Renal cortex interstitium (tissue), 15 donors: ENCODE data around the gene SPRR1A. TPM values are rescaled to one million over a fixed set of nuclear protein-coding genes. Genes with fewer than 3 reads are reported as not detected.

ENCODE experiments used
- DNase-seq, 11 donors: peaks; one replicate each; pipeline ENCODE4 v3.0.0-alpha.2; 2013; ENCODE audit warnings: low read depth in 9 of 11, low spot score in 4 of 11; ENCODE audit errors: extremely low read depth in 1 of 11
- long read RNA-seq, 16 experiments: transcript quantifications; one replicate each; lab custom pipeline, GENCODE V29; 2026
- polyA plus RNA-seq, 3 donors: library from polyadenylated mRNA; unstranded; fragments of 120-200 nt; gene quantifications; one replicate each; pipeline ENCODE4 v1.2.1, GENCODE V29; 2013; ENCODE audit not compliant: insufficient read length in 3 of 3

Gene SPRR1A, protein sequence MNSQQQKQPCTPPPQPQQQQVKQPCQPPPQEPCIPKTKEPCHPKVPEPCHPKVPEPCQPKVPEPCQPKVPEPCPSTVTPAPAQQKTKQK
- polyA plus RNA-seq, result not detected
- long read RNA-seq, donor 1, result 0 reads
- long read RNA-seq, donor 2, result 0 reads
- long read RNA-seq, donor 3, result 0 reads
- long read RNA-seq, donor 4, result 0 reads
- long read RNA-seq, donor 5, result 0 reads
- long read RNA-seq, donor 6, result 0 reads
- long read RNA-seq, donor 7, result 0 reads
- long read RNA-seq, donor 8, result 0 reads
- long read RNA-seq, donor 9, result 0 reads
- long read RNA-seq, donor 10, result 0 reads
- long read RNA-seq, donor 11, result 0 reads
- long read RNA-seq, donor 12, result 0 reads
- long read RNA-seq, donor 13, result 0 reads
- long read RNA-seq, donor 14, result 0 reads
- long read RNA-seq, donor 15, result 0 reads
- long read RNA-seq, donor 16, result 0 reads

DNA sequence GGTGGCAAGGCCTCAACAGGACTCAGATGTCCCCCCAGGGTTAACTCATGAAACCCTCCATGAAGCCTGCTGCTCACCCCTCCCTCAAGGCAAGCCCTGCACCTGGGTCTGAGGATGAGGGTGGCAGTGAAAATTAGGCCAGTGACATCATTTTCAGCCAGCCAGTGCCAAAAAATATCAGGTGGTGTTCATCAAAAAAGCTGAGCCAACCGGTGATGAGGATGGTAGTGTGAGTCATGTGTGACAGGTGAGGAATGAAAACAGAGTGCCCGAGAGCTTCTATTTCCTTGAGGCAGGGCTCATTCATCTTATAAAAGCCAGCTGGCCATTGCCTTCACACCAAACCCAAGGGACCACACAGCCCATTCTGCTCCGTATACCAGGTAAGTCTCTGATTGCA lies at the start of gene SPRR1A:
TSS of gene SPRR1A (plus strand) at position 339 of the 400 bp plus-strand sequence. CDS start 1,150 bp downstream, outside the sequence.
- no peak for DNase-seq

- no peak for DNase-seq
Measured at GRCh38 chr1:152940614-152941013, 43.3 kb upstream of the SPRR1A start.

GRCh38 chr1:152941037-152941711 lies 42.7 kb upstream of the SPRR1A start:
- no peak for DNase-seq

DNA sequence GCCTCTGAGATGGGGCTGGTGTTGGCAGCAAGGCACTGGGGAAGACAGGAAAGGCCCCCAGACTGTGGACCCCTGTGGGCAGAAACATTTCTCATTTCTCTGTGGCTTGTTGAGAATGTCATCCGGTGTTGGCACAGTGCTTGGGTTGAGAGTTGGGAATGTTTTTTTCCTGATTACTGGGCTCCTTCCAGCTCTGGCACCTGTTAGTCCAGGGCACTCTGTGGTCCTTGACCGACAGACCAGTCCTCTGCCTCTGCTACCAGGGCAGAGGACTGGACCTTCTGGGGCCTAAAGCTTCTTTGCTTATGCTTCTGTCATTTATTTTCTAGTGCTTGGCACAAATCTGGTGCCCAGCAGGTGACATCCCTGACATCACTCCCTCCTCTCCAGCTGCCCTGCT lies 41.7 kb upstream of the SPRR1A start:
- no peak for DNase-seq

DNA sequence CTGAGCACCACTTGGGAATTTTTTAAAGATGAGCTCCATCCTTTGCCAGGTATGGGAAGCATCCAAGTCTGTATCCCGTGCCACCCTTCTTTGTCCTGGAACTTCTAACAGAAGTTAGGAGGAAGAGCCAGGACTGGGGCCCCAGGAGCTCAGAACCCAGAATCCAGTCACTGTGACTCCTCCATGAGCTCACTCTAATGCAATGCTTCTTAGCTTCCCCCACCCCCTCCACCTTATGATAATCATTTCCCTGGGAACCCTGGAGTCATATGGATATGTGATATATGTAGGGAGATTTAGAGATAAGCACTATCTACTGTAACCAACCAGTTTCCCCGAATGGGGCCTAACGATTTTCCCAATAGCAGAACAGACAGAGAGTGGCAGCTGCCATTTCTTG lies 37.6 kb upstream of the SPRR1A start:
- no peak for DNase-seq

DNA sequence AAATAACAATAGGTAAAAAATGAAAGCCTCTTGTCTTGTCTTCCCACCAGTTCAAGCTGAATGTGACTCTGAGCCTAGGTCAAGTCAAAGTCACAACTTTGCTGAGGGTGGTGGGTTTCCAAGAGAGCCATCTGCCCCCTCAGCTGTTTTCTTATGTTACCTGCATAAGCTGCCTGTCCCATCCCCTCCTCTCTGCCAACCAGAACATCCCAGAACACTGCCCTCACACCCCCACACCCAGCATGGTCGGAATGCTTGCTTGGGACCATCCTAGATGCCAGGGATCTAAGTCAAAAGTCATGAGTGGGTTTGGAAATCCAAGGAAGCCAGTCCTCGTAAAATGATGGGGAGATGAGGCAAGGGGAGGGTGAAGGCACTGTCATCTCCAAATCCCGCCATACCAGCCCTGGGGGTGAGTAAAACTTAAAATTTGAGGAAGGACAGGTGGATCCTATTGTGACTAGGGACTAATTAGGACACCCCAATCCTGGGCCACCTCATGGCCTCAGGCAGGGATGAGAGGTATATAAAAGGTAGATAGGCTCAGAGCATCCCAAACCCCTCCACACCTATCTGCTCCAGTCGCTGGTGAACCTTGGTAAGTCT lies 37.1 kb upstream of the SPRR1A start, which contains the start of gene SPRR5:
TSS of gene SPRR5 (plus strand) at position 556 of the 606 bp plus-strand sequence. CDS start 1,349 bp downstream, outside the sequence.
- no peak for DNase-seq

DNA sequence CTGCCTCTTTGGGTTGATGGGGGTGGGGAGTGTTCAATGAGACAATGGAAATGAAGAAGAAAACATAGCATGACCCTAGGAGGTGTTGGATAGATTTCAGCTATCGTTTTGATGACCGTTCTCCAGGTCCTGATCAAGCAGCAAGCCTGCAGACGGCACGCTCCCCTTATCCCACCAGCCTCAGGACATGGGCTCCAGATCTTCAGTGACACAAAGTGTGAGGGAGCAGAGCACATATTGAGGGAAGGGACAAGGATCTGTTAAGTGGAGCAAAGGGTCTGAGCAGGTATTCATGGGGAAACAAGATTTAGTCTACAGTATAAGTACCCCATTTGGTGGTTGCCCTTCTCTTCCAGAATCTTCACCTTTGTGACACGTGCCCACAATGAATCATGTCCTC lies 32.2 kb upstream of the SPRR1A start:
- no peak for DNase-seq

GRCh38 chr1:152953761-152954160 lies 30.1 kb upstream of the SPRR1A start:
- DNase-seq, result no peak

- DNase-seq, result no peak
Measured at GRCh38 chr1:152954436-152954835, 29.4 kb upstream of the SPRR1A start.

- no peak for DNase-seq
Measured at GRCh38 chr1:152957561-152957960, 26.3 kb upstream of the SPRR1A start.

GRCh38 chr1:152959273-152959672 lies 24.6 kb upstream of the SPRR1A start:
- DNase-seq, result no peak

DNA sequence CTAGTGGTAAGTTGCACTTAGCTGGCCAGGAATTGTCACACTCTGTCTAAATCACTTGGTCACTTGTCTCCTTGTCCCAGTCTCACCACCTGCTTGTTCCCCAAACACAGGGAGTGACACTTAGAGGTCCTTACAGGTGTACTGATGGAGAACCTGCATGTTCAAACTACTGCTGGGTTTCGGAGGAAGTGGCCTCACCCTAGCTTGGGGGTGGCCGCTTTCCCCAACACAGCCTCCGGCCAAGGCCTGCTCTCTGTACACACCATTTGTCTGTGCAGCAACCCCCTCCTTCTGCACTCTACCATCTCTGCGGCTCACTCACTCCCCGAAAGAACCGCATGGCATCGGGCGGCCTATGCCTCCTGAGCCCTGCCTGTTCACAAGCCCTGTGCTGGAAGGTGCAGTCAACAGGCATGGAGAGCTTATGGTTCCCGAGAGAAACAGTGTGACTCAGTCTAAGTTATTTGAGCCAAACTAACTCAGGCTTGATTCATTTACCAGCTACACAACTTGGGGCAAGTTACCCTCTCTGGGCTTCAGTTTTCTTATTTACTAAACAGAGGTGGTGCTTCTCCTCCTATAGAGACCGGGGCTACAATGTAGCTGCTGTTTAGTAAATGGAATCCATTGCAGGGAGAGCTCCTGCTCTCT lies 24.0 kb upstream of the SPRR1A start:
- DNase-seq, result no peak

DNA sequence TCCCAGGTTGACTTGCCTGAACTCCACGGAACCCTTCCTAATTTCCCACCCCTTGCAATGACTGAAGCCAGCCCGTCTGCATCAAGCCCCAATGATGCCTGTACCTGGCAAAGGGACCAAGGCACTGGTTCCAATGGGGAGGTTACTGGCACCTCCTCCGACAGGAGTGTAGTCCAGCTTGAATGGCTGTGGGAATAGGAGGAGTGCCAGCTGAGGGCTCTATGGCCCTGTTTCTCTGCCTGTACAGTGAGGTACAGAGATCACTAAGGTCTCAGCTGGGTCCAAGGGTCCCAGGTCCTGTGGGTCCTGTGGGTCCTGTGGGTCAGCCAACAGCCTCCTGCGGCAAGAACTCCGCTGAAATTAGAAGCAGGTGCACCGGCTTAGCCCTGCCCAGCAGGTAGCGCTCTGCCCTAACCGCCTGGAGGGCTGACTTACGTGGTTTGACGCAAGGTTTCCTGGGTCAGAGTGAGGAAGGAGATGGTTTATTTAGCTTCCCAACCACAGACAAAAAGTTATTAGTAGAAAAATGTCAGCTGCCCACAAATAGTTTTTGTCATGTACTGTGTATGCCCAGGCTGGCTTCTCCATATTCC lies 23.3 kb upstream of the SPRR1A start:
- DNase-seq, result no peak

- DNase-seq, result no peak
Measured at GRCh38 chr1:152961226-152961891, 22.5 kb upstream of the SPRR1A start.

DNA sequence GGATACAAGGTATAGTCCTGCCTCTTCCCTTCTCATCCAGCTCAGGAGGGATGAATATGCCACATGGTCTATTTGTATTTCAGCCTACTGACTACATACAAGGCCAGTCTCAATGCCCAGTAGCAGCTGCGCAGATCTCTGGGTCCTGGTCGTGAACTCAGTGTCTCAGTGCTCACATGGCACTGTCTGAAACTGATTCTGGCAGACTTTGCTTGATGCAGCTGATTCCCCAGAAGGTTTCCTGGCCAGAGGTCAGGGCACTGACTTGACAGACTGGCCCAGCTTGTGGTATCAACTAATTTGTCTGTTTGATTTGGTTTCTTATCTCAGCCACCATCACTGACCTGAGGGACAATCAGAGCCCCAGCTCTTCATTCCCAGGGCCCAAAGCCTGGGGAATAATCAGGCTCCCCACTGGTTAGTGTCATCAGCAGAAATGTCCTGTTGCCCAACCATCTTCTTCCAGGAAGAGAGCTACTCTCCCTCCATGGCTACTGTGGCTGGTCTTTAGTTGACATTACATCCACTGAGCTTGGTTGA lies 20.9 kb upstream of the SPRR1A start:
- DNase-seq, result no peak

GRCh38 chr1:152964536-152964935 lies 19.3 kb upstream of the SPRR1A start:
- DNase-seq, result no peak

DNA sequence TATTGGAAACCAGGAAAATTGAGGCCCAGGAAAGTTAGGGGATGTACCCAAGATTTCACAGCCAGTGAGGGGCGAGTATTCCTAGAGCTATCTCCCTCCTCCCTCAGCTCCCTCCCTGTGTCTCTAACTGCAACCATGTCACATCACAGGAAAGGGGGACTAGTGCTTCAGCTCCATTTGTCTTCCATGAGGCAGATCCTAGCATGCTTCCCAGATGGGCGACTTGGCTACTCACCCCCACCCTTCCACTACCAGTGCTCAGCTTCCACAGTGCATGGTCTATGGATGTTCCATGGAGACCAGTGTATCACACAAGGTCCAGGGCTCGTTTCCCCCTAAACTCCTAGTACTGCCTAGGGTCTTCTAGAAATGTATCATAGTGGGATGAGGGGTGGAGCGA lies 18.0 kb upstream of the SPRR1A start:
- DNase-seq, result no peak

GRCh38 chr1:152967201-152967600 lies 16.7 kb upstream of the SPRR1A start:
- DNase-seq, result no peak
